SJCRH30 (cell line): ENCODE data around the gene MYH14. TPM values are rescaled to one million over a fixed set of nuclear protein-coding genes. Genes with fewer than 3 reads are reported as not detected.
A peak's percentile ranks its signal among the peaks of the same experiment; 100 is the strongest.

ENCODE experiments used
- DNase-seq, 2 experiments: peaks; one replicate each; pipeline ENCODE4 v3.0.0-alpha.2; 2015 to 2020
- H3K27ac ChIP-seq: fragments of 250-450 bp; sonication (Bioruptor Pico); 2 replicates; pipeline ENCODE4 v1.5.1; 2020; ENCODE audit warnings: mild to moderate bottlenecking, moderate library complexity
- H3K27me3 ChIP-seq: fragments of 250-450 bp; sonication (Bioruptor Pico); 2 replicates; pipeline ENCODE4 v1.5.1; 2020; ENCODE audit warnings: mild to moderate bottlenecking, moderate library complexity
- H3K36me3 ChIP-seq: fragments of 250-450 bp; sonication (Bioruptor Pico); 2 replicates; pipeline ENCODE4 v1.5.1; 2020; ENCODE audit warnings: mild to moderate bottlenecking, moderate library complexity
- H3K4me1 ChIP-seq: fragments of 250-450 bp; sonication (Bioruptor Pico); 2 replicates; pipeline ENCODE4 v1.5.1; 2020; ENCODE audit warnings: mild to moderate bottlenecking, moderate library complexity
- H3K4me3 ChIP-seq: fragments of 250-450 bp; sonication (Bioruptor Pico); 2 replicates; pipeline ENCODE4 v1.5.1; 2020; ENCODE audit warnings: mild to moderate bottlenecking, moderate library complexity
- H3K9me3 ChIP-seq: fragments of 250-450 bp; sonication (Bioruptor Pico); replicated peaks from 2 replicates; pipeline ENCODE4 v1.5.1; 2020; ENCODE audit warnings: mild to moderate bottlenecking, moderate library complexity
- total RNA-seq: library from RNA; depleted of rRNA; stranded (reverse); fragments of >200 nt; shearing (Covaris generic); gene quantifications from 2 replicates; pipeline ENCODE4 v1.2.3, GENCODE V29; 2014; rRNA removed

MYH14 gene
- total RNA-seq, 1 experiment from 2014 or later = 25.7 TPM

DNA sequence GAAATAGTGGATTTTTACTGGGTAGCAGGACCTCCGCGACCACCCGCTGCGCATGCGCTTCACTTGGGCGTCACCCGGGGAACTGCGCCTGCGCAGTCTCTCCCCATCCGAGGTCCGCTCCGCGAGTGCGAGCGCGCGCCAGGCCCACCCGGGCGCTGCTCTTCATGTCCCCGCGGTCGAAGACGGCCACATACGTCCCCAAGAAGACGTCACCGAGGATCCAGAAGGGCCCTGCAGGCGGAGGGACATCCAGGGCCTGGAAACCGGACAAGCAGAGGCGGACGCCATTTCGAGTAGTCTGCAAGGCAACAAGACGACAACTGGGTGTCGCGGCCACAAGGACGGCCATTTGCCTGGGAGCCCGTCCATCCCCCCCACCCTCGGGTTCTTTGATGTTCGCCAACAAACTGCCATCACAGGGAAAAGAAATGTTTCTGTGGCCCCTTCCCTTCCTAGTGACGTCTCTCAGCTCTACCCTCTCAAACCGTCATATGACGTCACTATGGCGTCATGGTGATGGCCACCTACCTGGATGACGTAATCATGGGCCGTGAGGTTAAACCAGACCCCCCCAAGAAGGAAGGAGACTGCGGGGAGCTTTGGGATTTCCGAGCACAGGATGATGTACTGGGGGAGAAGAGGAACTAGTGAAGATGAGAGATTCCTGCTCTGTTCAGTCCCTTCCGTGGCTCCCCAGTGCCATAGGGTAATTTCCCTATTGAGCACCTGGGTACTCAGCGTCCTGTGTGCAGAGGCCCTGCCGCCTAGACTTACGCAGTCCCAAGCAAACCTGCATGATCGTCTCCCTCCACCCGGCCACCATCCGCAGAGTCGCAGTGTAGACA lies 155.3 kb downstream of the MYH14 start:
- Histone ChIP-seq H3K4me3 (peak overlapping the region; percentile 46), H3K36me3 (no peaks in the 10 kb centered on the region), H3K9me3 (no peaks in the 10 kb centered on the region), H3K27ac (no peak overlapping the region), H3K27me3 (0 out of 2 replicates have a peak, but pooled peaks cover 3% of the 10 kb centered on the region), H3K4me1 (no peaks in the 10 kb centered on the region)
- DNase-seq = peak; percentile 54 to 64

DNA sequence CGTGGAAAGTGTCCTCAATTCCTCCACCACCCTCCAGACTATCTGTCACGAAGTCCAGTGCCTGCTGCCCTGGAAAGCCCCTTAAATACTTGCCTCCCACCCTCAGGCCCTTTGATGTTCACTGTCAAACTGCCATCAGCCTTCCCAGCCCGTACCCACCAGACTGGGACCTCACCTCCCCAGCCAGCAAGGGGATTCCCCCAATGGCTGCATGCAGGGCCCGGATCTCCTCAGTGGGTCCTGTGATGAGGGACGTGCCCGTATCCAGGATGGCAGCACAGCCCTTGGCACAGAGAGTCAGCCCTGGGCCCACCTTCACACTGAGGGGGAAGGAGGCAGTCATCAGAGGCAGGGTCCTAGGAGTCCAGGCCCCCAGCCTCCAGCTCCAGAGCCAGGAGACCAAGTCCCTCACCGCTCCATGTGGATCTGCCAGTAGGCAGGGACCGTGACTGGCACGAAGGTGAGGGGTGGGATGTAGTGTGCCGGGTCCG lies 156.0 kb downstream of the MYH14 start:
- Histone ChIP-seq H3K27ac (no peak overlapping the region), H3K9me3 (no peaks in the 10 kb centered on the region), H3K27me3 (0 out of 2 replicates have a peak, but pooled peaks cover 3% of the 10 kb centered on the region), H3K4me1 (no peaks in the 10 kb centered on the region), H3K4me3 (no peak overlapping the region), H3K36me3 (no peaks in the 10 kb centered on the region)
- DNase-seq = no peak

Other genes with a start within 250 kb of the MYH14 start
- gene SIGLEC11, start 242.4 kb upstream of the MYH14 start, total RNA-seq = 2.7 and 4.5 TPM in 2 replicates
- 16.9 and 23.1 TPM in 2 replicates for gene VRK3, start 178.2 kb upstream of the MYH14 start, total RNA-seq
- gene ZNF473, start 177.6 kb upstream of the MYH14 start, total RNA-seq = 18.9 and 21.4 TPM in 2 replicates
- 0.24 TPM in 1 of 2 replicates, not detected in the other for gene IZUMO2, start 40.3 kb upstream of the MYH14 start, total RNA-seq
- 1.1 and 1.2 TPM in 2 replicates for gene KCNC3, start 125.8 kb downstream of the MYH14 start, total RNA-seq
- 0.08 and 0.18 TPM in 2 replicates for gene NAPSA, start 162.0 kb downstream of the MYH14 start, total RNA-seq
- 22.3 and 22.6 TPM in 2 replicates for gene NR1H2, start 172.8 kb downstream of the MYH14 start, total RNA-seq
- gene POLD1, start 180.7 kb downstream of the MYH14 start, total RNA-seq = 74.4 and 75.2 TPM in 2 replicates
- gene SPIB, start 215.3 kb downstream of the MYH14 start, total RNA-seq = 0.83 and 2.8 TPM in 2 replicates
- 13.8 and 14.7 TPM in 2 replicates for gene MYBPC2, start 229.3 kb downstream of the MYH14 start, total RNA-seq